Measurements from ENCODE around the gene IFNGR1.

DNA sequence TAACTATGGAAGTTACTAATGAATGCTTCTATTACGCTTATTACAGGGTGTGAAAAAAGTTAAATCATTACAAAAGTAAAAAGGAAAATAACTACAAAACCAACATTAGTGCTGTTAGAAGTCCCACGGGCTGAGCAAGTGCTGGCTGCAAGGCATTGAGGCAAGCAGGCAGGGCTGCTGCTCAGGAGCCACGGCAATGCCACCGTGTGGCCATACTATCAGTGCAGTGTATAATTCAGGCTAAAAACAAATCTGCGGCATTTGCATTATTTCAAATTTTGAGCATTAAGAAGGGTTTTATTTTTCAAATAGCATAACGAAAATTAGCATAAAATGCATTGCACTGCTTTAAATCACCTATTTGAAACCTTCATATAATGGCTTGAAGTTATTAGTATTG, 17.1 kb downstream of the IFNGR1 start:
- TF ChIP-seq EZH2phosphoT487 (IDR thresholded peaks at IDR 0.05; ENCODE audit: unreplicated experiment) = no peak
- TF ChIP-seq, protein P1, sequence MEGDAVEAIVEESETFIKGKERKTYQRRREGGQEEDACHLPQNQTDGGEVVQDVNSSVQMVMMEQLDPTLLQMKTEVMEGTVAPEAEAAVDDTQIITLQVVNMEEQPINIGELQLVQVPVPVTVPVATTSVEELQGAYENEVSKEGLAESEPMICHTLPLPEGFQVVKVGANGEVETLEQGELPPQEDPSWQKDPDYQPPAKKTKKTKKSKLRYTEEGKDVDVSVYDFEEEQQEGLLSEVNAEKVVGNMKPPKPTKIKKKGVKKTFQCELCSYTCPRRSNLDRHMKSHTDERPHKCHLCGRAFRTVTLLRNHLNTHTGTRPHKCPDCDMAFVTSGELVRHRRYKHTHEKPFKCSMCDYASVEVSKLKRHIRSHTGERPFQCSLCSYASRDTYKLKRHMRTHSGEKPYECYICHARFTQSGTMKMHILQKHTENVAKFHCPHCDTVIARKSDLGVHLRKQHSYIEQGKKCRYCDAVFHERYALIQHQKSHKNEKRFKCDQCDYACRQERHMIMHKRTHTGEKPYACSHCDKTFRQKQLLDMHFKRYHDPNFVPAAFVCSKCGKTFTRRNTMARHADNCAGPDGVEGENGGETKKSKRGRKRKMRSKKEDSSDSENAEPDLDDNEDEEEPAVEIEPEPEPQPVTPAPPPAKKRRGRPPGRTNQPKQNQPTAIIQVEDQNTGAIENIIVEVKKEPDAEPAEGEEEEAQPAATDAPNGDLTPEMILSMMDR (conservative IDR thresholded peaks at IDR 0.05; ENCODE audit: low read depth in 2 of 2) = peak; percentile 40 to 54
- TF ChIP-seq POLR2AphosphoS5 (IDR thresholded peaks at IDR 0.05; ENCODE audit: low read depth) = no peak
- TF ChIP-seq, protein P2, sequence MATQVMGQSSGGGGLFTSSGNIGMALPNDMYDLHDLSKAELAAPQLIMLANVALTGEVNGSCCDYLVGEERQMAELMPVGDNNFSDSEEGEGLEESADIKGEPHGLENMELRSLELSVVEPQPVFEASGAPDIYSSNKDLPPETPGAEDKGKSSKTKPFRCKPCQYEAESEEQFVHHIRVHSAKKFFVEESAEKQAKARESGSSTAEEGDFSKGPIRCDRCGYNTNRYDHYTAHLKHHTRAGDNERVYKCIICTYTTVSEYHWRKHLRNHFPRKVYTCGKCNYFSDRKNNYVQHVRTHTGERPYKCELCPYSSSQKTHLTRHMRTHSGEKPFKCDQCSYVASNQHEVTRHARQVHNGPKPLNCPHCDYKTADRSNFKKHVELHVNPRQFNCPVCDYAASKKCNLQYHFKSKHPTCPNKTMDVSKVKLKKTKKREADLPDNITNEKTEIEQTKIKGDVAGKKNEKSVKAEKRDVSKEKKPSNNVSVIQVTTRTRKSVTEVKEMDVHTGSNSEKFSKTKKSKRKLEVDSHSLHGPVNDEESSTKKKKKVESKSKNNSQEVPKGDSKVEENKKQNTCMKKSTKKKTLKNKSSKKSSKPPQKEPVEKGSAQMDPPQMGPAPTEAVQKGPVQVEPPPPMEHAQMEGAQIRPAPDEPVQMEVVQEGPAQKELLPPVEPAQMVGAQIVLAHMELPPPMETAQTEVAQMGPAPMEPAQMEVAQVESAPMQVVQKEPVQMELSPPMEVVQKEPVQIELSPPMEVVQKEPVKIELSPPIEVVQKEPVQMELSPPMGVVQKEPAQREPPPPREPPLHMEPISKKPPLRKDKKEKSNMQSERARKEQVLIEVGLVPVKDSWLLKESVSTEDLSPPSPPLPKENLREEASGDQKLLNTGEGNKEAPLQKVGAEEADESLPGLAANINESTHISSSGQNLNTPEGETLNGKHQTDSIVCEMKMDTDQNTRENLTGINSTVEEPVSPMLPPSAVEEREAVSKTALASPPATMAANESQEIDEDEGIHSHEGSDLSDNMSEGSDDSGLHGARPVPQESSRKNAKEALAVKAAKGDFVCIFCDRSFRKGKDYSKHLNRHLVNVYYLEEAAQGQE (IDR thresholded peaks at IDR 0.05; ENCODE audit: unreplicated experiment) = no peak
- no peak for TF ChIP-seq STAT1 (IDR thresholded peaks at IDR 0.05; ENCODE audit: unreplicated experiment)
- TF ChIP-seq EZH2 (IDR thresholded peaks at IDR 0.05; ENCODE audit: low read depth, unreplicated experiment) = no peak
- TF ChIP-seq, protein P3, sequence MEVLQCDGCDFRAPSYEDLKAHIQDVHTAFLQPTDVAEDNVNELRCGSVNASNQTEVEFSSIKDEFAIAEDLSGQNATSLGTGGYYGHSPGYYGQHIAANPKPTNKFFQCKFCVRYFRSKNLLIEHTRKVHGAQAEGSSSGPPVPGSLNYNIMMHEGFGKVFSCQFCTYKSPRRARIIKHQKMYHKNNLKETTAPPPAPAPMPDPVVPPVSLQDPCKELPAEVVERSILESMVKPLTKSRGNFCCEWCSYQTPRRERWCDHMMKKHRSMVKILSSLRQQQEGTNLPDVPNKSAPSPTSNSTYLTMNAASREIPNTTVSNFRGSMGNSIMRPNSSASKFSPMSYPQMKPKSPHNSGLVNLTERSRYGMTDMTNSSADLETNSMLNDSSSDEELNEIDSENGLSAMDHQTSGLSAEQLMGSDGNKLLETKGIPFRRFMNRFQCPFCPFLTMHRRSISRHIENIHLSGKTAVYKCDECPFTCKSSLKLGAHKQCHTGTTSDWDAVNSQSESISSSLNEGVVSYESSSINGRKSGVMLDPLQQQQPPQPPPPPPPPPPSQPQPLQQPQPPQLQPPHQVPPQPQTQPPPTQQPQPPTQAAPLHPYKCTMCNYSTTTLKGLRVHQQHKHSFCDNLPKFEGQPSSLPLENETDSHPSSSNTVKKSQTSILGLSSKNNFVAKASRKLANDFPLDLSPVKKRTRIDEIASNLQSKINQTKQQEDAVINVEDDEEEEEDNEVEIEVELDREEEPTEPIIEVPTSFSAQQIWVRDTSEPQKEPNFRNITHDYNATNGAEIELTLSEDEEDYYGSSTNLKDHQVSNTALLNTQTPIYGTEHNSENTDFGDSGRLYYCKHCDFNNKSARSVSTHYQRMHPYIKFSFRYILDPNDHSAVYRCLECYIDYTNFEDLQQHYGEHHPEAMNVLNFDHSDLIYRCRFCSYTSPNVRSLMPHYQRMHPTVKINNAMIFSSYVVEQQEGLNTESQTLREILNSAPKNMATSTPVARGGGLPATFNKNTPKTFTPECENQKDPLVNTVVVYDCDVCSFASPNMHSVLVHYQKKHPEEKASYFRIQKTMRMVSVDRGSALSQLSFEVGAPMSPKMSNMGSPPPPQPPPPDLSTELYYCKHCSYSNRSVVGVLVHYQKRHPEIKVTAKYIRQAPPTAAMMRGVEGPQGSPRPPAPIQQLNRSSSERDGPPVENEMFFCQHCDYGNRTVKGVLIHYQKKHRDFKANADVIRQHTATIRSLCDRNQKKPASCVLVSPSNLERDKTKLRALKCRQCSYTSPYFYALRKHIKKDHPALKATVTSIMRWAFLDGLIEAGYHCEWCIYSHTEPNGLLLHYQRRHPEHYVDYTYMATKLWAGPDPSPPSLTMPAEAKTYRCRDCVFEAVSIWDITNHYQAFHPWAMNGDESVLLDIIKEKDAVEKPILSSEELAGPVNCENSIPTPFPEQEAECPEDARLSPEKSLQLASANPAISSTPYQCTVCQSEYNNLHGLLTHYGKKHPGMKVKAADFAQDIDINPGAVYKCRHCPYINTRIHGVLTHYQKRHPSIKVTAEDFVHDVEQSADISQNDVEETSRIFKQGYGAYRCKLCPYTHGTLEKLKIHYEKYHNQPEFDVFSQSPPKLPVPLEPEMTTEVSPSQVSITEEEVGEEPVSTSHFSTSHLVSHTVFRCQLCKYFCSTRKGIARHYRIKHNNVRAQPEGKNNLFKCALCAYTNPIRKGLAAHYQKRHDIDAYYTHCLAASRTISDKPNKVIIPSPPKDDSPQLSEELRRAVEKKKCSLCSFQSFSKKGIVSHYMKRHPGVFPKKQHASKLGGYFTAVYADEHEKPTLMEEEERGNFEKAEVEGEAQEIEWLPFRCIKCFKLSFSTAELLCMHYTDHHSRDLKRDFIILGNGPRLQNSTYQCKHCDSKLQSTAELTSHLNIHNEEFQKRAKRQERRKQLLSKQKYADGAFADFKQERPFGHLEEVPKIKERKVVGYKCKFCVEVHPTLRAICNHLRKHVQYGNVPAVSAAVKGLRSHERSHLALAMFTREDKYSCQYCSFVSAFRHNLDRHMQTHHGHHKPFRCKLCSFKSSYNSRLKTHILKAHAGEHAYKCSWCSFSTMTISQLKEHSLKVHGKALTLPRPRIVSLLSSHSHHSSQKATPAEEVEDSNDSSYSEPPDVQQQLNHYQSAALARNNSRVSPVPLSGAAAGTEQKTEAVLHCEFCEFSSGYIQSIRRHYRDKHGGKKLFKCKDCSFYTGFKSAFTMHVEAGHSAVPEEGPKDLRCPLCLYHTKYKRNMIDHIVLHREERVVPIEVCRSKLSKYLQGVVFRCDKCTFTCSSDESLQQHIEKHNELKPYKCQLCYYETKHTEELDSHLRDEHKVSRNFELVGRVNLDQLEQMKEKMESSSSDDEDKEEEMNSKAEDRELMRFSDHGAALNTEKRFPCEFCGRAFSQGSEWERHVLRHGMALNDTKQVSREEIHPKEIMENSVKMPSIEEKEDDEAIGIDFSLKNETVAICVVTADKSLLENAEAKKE (CRISPR knock-in tag; IDR thresholded peaks at IDR 0.05) = no peak
- no peak for TF ChIP-seq CREB1 (CRISPR knock-in tag; IDR thresholded peaks at IDR 0.05; ENCODE audit: low read depth)
